HL-60 (cell line): ENCODE measurements around the gene NGLY1.

ENCODE experiments used
- CTCF ChIP-seq: IDR thresholded peaks from one replicate; pipeline ENCODE4 v1.5.1; 2011; ENCODE audit warnings: low read length, control low read depth, inconsistent platforms; ENCODE audit not compliant: insufficient read depth
- POLR2AphosphoS5 ChIP-seq: IDR thresholded peaks from 2 replicates; pipeline ENCODE4 v1.6.1; 2012; ENCODE audit warnings: low read depth
- REST ChIP-seq: IDR thresholded peaks from 2 replicates; pipeline ENCODE4 v1.6.1; 2012; ENCODE audit warnings: low read depth; ENCODE audit not compliant: insufficient replicate concordance

DNA sequence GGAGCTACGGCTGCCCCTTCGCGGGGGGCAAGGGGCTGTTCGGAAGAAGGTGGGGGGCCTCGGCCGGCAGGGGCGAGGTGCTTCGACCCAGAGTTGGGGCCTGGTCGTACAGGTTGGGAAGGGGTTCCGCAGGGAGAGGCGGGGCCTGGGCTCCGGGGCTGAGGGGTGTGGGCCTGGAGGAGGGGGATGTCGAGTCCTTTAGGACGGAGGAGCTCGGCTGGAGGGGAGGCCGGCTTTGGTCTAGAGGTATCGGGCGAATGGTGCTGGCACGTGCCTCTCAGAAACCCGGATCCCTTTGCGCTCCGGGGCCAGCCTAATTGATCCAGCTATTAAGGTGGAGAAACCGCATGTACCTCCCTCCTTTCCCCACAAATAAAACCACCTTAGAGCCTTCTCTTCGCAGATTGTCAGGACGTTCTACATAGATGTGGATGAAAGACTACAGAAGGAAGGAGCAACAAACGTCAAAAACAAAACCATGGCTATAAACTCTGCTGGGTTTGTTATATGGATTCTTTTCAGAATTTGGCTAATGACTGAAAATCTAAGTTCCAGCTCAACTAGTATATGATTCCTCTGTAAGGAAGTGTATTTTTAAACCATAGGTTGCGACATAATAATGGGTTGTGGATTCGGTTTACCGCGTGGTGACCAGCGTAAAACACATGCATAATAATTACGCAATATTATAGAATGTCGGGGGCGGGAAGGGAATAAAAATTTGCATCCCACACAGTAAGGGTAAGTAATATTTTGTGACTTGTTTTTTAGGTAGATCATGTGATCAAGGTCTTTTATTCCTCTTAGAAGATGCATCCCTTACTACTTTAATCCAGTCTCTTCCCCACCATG is 644 bp upstream of the NGLY1 start:
- TF ChIP-seq CTCF (no peak), REST (no peak), POLR2AphosphoS5 (peak; percentile 37; the same call in 1 of the 2 replicates)
